ENCODE data around the gene VKORC1L1. TPM values are rescaled to one million over a fixed set of nuclear protein-coding genes. Genes with fewer than 3 reads are reported as not detected.

The VKORC1L1 gene
- total RNA-seq, 1 experiment from 2014 or later: 29.4 TPM

GRCh38 chr7:66007232-66007631 is 134.4 kb downstream of the VKORC1L1 start:
- DNase-seq: no peak
- H4K20me1 ChIP-seq (ENCODE audit: control insufficient read depth, insufficient read depth, insufficient read length): no peaks in the 10 kb centered on the region

More at GRCh38 chr7:66007232-66007631, 134.4 kb downstream of the VKORC1L1 start:
- Histone ChIP-seq H4K8ac (replicated peaks; ENCODE audit: insufficient read length, low read depth, low read length) (no peak overlapping the region), H2AFZ (ENCODE audit: low read length) (no peak overlapping the region), H4K5ac (ENCODE audit: insufficient read length, low read depth, low read length) (no peak overlapping the region), H3K27ac (ENCODE audit: insufficient read length, low read depth, low read length) (no peak overlapping the region), H3K23ac (ENCODE audit: insufficient read length, low read depth, low read length) (no peak overlapping the region), H2BK120ac (ENCODE audit: low read depth, low read length, poor library complexity, severe bottlenecking) (no peak overlapping the region), H3K9me3 (ENCODE audit: control insufficient read depth, low read depth, low read length) (no peaks in the 10 kb centered on the region), H3K9ac (ENCODE audit: extremely low read depth, insufficient read length, low read length) (no peak overlapping the region), H3K14ac (ENCODE audit: insufficient read depth, low read length) (no peak overlapping the region), H3T11ph (ENCODE audit: low read length) (no peak overlapping the region), H2BK15ac (ENCODE audit: low read depth, low read length) (no peak overlapping the region), H4K91ac (ENCODE audit: insufficient read length, low read depth, low read length) (no peak overlapping the region), H3K23me2 (ENCODE audit: insufficient read length, low read depth, low read length, poor library complexity, severe bottlenecking) (no peaks in the 10 kb centered on the region), H3K56ac (ENCODE audit: insufficient read length, low read depth, low read length) (no peak overlapping the region), H3K79me1 (ENCODE audit: insufficient read depth, low read depth, low read length, poor library complexity, severe bottlenecking) (no peaks in the 10 kb centered on the region), H2BK5ac (ENCODE audit: insufficient read length, low read length) (no peak overlapping the region), H2AK5ac (ENCODE audit: insufficient read length, low read length) (no peak overlapping the region), H3K79me2 (ENCODE audit: insufficient read depth, low read length) (no peaks in the 10 kb centered on the region), H2BK12ac (ENCODE audit: insufficient read length, low read depth, low read length) (no peak overlapping the region), H3K27me3 (ENCODE audit: insufficient read depth, low read length) (no peaks in the 10 kb centered on the region), H3K4me2 (ENCODE audit: insufficient read depth, insufficient read length, low read length) (no peak overlapping the region), H3K4ac (ENCODE audit: low read depth, low read length) (no peak overlapping the region), H3K18ac (ENCODE audit: insufficient read length, low read depth, low read length) (no peak overlapping the region), H2BK20ac (ENCODE audit: low read depth, low read length, poor library complexity, severe bottlenecking) (no peak overlapping the region), H3K4me1 (ENCODE audit: insufficient read depth, low read length) (no peaks in the 10 kb centered on the region)
- no peaks in the 10 kb centered on the region for H3K9me3 Mint-ChIP-seq
- TF ChIP-seq CTCF (conservative IDR thresholded peaks at IDR 0.05): no peak
- no peak overlapping the region for H3K27ac Mint-ChIP-seq
- H3K4me3 Mint-ChIP-seq: no peak overlapping the region
- H3K27me3 Mint-ChIP-seq (ENCODE audit: low read depth): peaks cover under 1% of the 10 kb centered on the region; the same call in 1 of the 2 replicates
- H3K36me3 Mint-ChIP-seq (ENCODE audit: insufficient read depth in 1 of 3, low read depth in 3 of 3): no peaks in the 10 kb centered on the region
- WGBS (ENCODE audit: extremely low coverage, insufficient read length, low lambda C conversion rate): no CpG with 5 or more reads among the region's 6 CpGs
- H3K4me1 Mint-ChIP-seq: peaks cover 0 to 5% of the 10 kb centered on the region in 2 experiments; a peak in 1 of 4 replicates

Other genes with a start within 250 kb of the VKORC1L1 start
- 62.0 and 63.4 TPM in 2 replicates for gene GUSB, start 109.1 kb downstream of the VKORC1L1 start, total RNA-seq (2021)
- 30.7 and 31.9 TPM in 2 replicates for gene ASL, start 202.7 kb downstream of the VKORC1L1 start, total RNA-seq (2021)
- 37.9 and 39.0 TPM in 2 replicates for gene CRCP, start 241.8 kb downstream of the VKORC1L1 start, total RNA-seq (2021)

Measured in H9 (cell line).